ENCODE data around the gene LCLAT1. TPM values are rescaled to one million over a fixed set of nuclear protein-coding genes. Genes with fewer than 3 reads are reported as not detected.
"Not testable (repeated sequence)": the region's sequence is repeated elsewhere in the genome, so short reads cannot be mapped to it uniquely, and the experiment has no call there.

LCLAT1 gene
- total RNA-seq, 1 donor from 2014 or later, result 16.0 TPM

GRCh38 chr2:30503007-30503694, 56.1 kb downstream of the LCLAT1 start:
- DNase-seq, result no peak

GRCh38 chr2:30503695-30504052, 56.6 kb downstream of the LCLAT1 start:
- Mint-ChIP-seq H3K4me3 (ENCODE audit: unreplicated experiment) (no peak overlapping the region), H3K27me3 (ENCODE audit: unreplicated experiment) (peaks cover 4% of the 10 kb centered on the region), H3K9me3 (ENCODE audit: unreplicated experiment) (peaks cover 2% of the 10 kb centered on the region), H3K27ac (ENCODE audit: unreplicated experiment) (peak overlapping the region; percentile 13), H3K4me1 (ENCODE audit: low read depth, unreplicated experiment) (peaks cover 22% of the 10 kb centered on the region), H3K36me3 (ENCODE audit: unreplicated experiment) (peaks cover 3% of the 10 kb centered on the region)
- DNase-seq, result no peak
- no peak for TF ChIP-seq CTCF (IDR thresholded peaks at IDR 0.05; ENCODE audit: partially characterized antibody, unreplicated experiment)

More at GRCh38 chr2:30503007-30503694, 56.1 kb downstream of the LCLAT1 start:
- Mint-ChIP-seq H3K9me3 (ENCODE audit: unreplicated experiment) (peaks cover 2% of the 10 kb centered on the region), H3K4me3 (ENCODE audit: unreplicated experiment) (no peak overlapping the region), H3K4me1 (ENCODE audit: low read depth, unreplicated experiment) (peaks cover 22% of the 10 kb centered on the region), H3K36me3 (ENCODE audit: unreplicated experiment) (peaks cover 8% of the 10 kb centered on the region), H3K27ac (ENCODE audit: unreplicated experiment) (no peak overlapping the region), H3K27me3 (ENCODE audit: unreplicated experiment) (peaks cover 4% of the 10 kb centered on the region)
- TF ChIP-seq CTCF (IDR thresholded peaks at IDR 0.05; ENCODE audit: partially characterized antibody, unreplicated experiment), result peak; percentile 20

- TF ChIP-seq CTCF (IDR thresholded peaks at IDR 0.05; ENCODE audit: partially characterized antibody, unreplicated experiment), result no peak
- Mint-ChIP-seq H3K36me3 (ENCODE audit: unreplicated experiment) (no peaks in the 10 kb centered on the region), H3K4me3 (ENCODE audit: unreplicated experiment) (no peak overlapping the region), H3K27me3 (ENCODE audit: unreplicated experiment) (peaks cover 2% of the 10 kb centered on the region), H3K4me1 (ENCODE audit: low read depth, unreplicated experiment) (peaks cover 22% of the 10 kb centered on the region), H3K27ac (ENCODE audit: unreplicated experiment) (no peak overlapping the region), H3K9me3 (ENCODE audit: unreplicated experiment) (no peaks in the 10 kb centered on the region)
- no peak for DNase-seq
Observed at GRCh38 chr2:30504731-30505130, 57.7 kb downstream of the LCLAT1 start.

- no peaks in the 10 kb centered on the region for H3K9me3 Mint-ChIP-seq (ENCODE audit: unreplicated experiment)
- no peak for TF ChIP-seq CTCF (IDR thresholded peaks at IDR 0.05; ENCODE audit: partially characterized antibody, unreplicated experiment)
- no peak overlapping the region for H3K4me3 Mint-ChIP-seq (ENCODE audit: unreplicated experiment)
- H3K36me3 Mint-ChIP-seq (ENCODE audit: unreplicated experiment), result no peaks in the 10 kb centered on the region
- peaks cover 24% of the 10 kb centered on the region for H3K4me1 Mint-ChIP-seq (ENCODE audit: low read depth, unreplicated experiment)
- no peak for DNase-seq
- H3K27me3 Mint-ChIP-seq (ENCODE audit: unreplicated experiment), result peaks cover 2% of the 10 kb centered on the region
- no peak overlapping the region for H3K27ac Mint-ChIP-seq (ENCODE audit: unreplicated experiment)
Observed at GRCh38 chr2:30505500-30506180, 58.6 kb downstream of the LCLAT1 start.

GRCh38 chr2:30507460-30507859, 60.4 kb downstream of the LCLAT1 start:
- H3K27me3 Mint-ChIP-seq (ENCODE audit: unreplicated experiment); DNase-seq; H3K27ac Mint-ChIP-seq (ENCODE audit: unreplicated experiment); H3K9me3 Mint-ChIP-seq (ENCODE audit: unreplicated experiment); H3K36me3 Mint-ChIP-seq (ENCODE audit: unreplicated experiment); H3K4me3 Mint-ChIP-seq (ENCODE audit: unreplicated experiment): not testable (repeated sequence)
- peaks cover 31% of the 10 kb centered on the region for H3K4me1 Mint-ChIP-seq (ENCODE audit: low read depth, unreplicated experiment)
